Activated CD4-positive, alpha-beta T cell treated with anti-CD3 and anti-CD28 coated beads, Interleukin-2, amount 50 U/mL, for 16 hours (primary cell): ENCODE measurements around the gene SNF8.

Experiments
- DNase-seq: peaks from one replicate; pipeline ENCODE4 v3.0.0-alpha.2; 2020

SNF8 gene

DNA sequence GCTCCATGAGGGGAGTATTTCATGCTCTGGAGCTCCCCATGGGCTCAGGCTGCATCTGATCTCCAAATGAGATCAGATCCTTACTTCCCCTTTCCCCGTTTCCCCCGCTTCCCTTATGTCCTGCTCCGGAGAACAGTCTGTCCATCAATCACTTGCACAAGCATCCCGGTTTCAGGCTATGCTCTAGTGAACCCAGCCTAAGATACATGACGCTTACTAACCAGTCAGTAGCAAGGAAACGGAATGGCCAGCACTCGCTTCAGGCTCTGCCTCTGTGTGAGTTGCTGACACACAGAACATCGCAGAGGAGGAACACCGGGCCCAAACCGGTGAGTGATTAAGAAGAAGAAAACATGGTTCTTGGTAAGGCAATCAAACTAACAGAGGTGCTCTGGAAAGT is 61.5 kb downstream of the SNF8 start:
- DNase-seq: no peak

DNA sequence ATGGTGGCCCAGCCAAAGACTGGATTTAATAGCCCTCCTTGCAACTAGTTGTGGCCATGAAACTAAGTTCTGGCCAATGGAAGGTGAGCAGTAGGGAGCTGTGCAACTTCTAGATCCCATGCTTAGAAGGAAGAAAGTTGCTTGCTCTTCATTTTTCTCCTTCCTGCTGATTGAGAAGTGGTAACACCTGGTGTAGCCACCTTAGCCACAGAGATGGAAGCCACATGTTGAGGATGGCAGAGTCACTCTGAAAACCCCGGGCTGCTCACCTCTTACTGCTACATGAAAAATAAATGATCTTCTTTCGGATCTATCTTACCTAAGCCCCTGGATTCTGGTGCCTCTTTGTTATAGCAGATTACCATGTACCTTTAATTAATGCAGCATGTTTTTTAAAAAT is 62.4 kb downstream of the SNF8 start:
- DNase-seq: peak; percentile 11
